BE2C (cell line): ENCODE data around the gene IQCE.

Experiments
- DNase-seq: peaks from one replicate; pipeline ENCODE4 v3.0.0-alpha.2; 2020
- H3K27me3 ChIP-seq: fragments of 250-450 bp; sonication (Bioruptor Pico); 2 replicates; pipeline ENCODE4 v1.5.1; 2020; ENCODE audit warnings: mild to moderate bottlenecking
- H3K36me3 ChIP-seq: fragments of 250-450 bp; sonication (Bioruptor Pico); 2 replicates; pipeline ENCODE4 v1.5.1; 2020; ENCODE audit warnings: mild to moderate bottlenecking
- H3K4me1 ChIP-seq: fragments of 250-450 bp; sonication (Bioruptor Pico); 2 replicates; pipeline ENCODE4 v1.5.1; 2020
- H3K4me3 ChIP-seq: 2 replicates; pipeline ENCODE4 v1.5.1; 2011; ENCODE audit warnings: low read depth, low read length
- H3K9me3 ChIP-seq: fragments of 250-450 bp; sonication (Bioruptor Pico); 2 replicates; pipeline ENCODE4 v1.5.1; 2020
- CTCF ChIP-seq: IDR thresholded peaks from 2 replicates; pipeline ENCODE4 v1.5.1; 2012; ENCODE audit warnings: mild to moderate bottlenecking, low read depth, low read length

Gene IQCE

GRCh38 chr7:2641406-2642393 lies 82.9 kb downstream of the IQCE start:
- Histone ChIP-seq H3K36me3 (peaks cover 3% of the 10 kb centered on the region), H3K4me1 (peaks cover 58% of the 10 kb centered on the region), H3K4me3 (peak overlapping the region; percentile 14; the same call in 1 of the 2 replicates), H3K27me3 (no peaks in the 10 kb centered on the region), H3K9me3 (no peaks in the 10 kb centered on the region)
- DNase-seq = peak; percentile 84
- no peak for TF ChIP-seq CTCF

DNA sequence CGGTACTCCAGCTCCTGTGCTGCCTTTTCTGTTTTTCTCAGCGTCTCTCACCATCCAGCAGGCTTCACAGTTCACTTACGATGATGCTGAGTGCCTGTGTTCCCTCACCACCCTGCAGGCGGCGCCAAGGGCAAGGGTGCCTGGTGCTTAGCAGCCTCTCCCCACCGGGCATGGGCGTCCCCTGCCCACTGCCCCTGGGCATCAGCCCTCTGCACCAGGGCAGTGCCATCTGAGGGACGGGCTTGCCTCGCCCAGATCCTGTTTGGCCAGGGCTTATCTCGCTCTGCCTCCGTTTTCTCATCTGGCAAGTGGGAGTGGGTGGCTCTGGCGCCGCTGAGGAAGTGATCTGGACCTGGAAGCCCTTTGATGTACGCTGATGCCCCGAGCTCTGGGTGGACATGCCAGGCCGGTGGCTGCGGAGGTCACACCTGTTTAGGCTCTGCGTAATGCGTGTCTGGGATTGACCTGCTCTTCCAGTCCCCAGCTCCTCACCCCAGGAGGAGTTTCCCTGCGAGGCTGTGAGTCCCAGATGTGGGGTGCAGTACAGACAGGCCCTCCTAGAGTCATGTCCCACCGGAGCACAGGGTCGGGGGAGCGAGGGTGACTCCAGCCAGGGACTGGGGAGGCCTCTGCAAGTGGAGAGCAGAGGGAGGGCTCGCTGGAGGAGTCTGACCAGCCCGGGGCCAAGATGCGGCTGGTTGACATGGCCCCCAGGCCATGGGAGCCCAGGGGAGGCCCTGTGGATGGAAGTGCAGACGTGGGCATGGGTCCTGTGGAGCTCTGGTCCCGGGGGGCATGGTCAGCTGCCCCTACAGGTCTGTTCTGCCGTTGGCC lies 84.8 kb downstream of the IQCE start:
- H3K4me3 ChIP-seq = no peak overlapping the region
- DNase-seq = no peak
- H3K4me1 ChIP-seq = peaks cover 44% of the 10 kb centered on the region
- no peaks in the 10 kb centered on the region for H3K9me3 ChIP-seq
- peaks cover 15% of the 10 kb centered on the region for H3K36me3 ChIP-seq
- no peaks in the 10 kb centered on the region for H3K27me3 ChIP-seq
- TF ChIP-seq CTCF = peak; percentile 46

GRCh38 chr7:2644220-2644561 lies 85.4 kb downstream of the IQCE start:
- peaks cover 39% of the 10 kb centered on the region for H3K4me1 ChIP-seq
- H3K4me3 ChIP-seq = no peak overlapping the region
- peaks cover 17% of the 10 kb centered on the region for H3K36me3 ChIP-seq
- H3K27me3 ChIP-seq = no peaks in the 10 kb centered on the region
- DNase-seq = no peak
- no peaks in the 10 kb centered on the region for H3K9me3 ChIP-seq
- TF ChIP-seq CTCF = no peak

DNA sequence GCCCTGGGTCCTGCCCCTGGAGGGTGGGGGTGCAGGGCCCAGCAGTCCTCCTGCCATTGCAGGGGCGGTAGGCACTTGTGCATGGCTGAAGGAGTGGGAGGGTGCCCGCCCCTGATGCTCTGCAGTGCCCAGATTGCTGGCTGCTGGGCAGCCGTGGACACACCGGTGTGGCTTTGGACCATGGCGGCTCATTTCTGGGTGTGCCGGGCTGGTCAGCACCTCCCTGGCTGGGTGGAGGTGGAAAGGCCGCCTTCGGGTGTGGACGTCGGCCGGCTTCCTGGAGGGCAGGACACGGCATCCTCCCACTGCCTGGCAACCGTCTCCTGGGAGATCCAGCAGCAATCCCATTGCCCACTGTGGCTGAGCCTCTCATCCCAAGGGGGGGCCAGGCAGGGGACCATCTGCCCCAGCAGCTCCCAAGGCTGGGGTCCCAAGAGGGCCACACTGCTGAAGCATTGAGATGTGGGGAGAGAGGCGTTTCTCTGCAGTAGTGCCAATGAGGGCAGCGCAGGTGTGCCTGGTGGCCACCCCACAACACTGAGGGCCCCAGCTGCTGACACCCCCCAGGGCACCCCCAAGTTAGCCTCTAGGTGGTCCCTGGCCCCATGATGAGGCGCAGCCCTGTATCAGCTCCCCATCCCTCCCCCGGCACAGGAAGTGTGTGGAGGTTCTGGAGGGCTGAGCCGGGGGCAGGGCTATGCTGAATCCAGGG lies 85.9 kb downstream of the IQCE start:
- DNase-seq = no peak
- H3K4me1 ChIP-seq = peaks cover 39% of the 10 kb centered on the region
- H3K36me3 ChIP-seq = peaks cover 22% of the 10 kb centered on the region
- no peaks in the 10 kb centered on the region for H3K9me3 ChIP-seq
- peak overlapping the region; percentile 14; the same call in 1 of the 2 replicates for H3K4me3 ChIP-seq
- TF ChIP-seq CTCF = no peak
- H3K27me3 ChIP-seq = no peaks in the 10 kb centered on the region

DNA sequence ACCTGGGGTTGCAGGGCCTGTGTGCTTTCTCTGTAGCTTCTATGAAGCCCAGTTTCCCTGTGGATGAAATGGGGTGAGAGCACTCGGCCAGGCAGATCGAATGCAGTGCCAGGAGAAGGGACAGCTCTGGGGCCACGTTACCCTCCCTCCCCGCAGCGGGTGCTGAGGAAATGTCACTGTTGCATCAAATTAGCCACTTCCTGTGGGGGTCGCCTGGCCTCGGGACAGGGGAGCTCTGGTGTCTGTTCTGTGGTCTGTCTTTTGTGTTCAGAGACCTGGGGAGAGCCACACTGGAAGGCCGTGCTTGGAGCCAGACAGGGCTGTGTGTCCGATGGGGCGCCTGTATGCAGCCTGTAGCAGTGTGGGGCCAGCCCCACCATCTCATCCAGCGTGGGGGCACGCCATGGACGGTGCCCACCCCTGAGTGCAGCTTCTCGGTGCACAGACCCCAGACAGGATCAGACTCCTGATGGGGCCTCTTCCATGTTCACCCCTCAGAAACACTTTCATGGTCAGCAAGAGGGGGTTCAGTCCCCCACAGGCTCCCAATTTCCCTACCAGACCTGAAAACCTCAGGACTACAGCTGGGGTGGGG lies 86.6 kb downstream of the IQCE start:
- Histone ChIP-seq H3K4me3 (peak overlapping the region; percentile 14; the same call in 1 of the 2 replicates), H3K4me1 (peaks cover 39% of the 10 kb centered on the region), H3K9me3 (no peaks in the 10 kb centered on the region), H3K27me3 (no peaks in the 10 kb centered on the region), H3K36me3 (peaks cover 26% of the 10 kb centered on the region)
- peak; percentile 83 for DNase-seq
- TF ChIP-seq CTCF = no peak
